ENCODE data around the gene EPHA1.

EPHA1 gene

GRCh38 chr7:143408686-143409561, at the start of gene EPHA1:
TSS of gene EPHA1 (minus strand) at chr7:143408856. CDS start at chr7:143408805, 51 bp downstream.
- no peak for DNase-seq

- peak; percentile 2 for DNase-seq
Measured at GRCh38 chr7:143458263-143458662, 49.6 kb upstream of the EPHA1 start.

- DNase-seq, result no peak
Measured at GRCh38 chr7:143456992-143457793, 48.5 kb upstream of the EPHA1 start.

- no peak for DNase-seq
Measured at GRCh38 chr7:143455942-143456341, 47.3 kb upstream of the EPHA1 start.

DNA sequence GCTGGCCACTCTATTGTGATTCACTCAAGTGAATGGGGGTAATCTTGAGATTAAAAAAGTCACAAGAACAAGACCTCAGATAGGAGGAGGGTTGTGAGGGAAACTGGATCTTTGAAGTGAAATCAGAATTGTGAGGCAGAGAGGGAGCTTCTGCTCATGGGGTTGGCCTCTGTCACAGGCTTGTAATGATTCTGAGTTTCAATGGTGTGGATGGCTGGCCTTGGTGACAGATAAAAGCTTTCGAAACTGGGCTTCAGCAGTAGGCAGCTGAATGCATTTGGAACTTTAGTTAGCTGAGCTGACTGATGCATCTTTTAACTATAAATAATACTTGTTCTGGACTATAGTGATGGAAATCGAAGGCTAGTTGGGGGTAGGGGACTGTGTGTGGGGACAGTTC, 46.8 kb upstream of the EPHA1 start:
- DNase-seq, result no peak

DNA sequence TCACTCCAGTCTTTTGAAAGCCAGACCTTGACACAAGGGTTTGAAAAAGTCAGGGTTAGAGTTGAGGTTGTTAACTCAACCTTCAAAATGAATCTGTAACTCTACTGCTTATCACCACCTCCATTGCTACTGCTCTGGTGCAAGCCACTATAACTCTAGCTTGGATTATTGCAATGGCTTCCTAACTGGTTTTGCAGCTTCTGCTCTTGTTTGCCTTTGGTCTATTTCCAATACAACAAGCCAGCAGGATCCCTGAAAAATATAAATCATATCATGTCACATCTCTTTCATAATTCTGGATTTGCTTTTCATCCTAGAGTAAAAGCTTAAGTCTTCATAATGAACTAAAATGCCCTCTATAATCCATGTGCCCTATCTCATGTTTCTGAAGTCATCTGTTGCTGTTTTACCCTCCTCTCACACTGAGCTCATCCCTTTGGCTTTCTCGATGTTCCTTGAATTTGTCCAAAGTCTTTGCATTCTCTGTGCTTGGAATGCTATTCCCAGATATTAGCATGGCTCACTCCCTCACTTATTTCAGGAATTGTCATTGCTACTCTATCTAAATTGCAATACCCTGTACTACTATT, 45.5 kb upstream of the EPHA1 start:
- DNase-seq, result no peak

GRCh38 chr7:143452495-143452894, 43.8 kb upstream of the EPHA1 start:
- no peak for DNase-seq

GRCh38 chr7:143451746-143452145, 43.1 kb upstream of the EPHA1 start:
- no peak for DNase-seq

DNA sequence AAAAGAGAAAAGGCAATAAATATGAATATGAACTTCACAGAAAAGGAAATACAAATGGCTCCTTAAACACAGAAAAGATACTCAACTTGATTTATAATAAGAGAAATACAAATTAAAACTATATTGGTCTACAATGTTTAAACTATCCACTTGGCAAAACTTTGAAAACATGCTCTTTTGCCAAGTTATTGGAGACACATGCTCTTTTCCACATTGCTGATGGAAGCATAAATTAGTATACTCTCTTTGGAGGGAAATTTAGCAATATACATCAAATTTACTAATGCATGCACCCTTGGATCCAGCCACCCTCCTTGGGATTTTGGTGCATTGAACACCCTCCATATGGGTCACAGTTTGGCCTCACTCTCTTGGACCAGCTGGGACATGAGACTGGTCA, 42.5 kb upstream of the EPHA1 start:
- no peak for DNase-seq

- no peak for DNase-seq
Measured at GRCh38 chr7:143449793-143450192, 41.1 kb upstream of the EPHA1 start.

GRCh38 chr7:143448429-143448828, 39.8 kb upstream of the EPHA1 start:
- no peak for DNase-seq

GRCh38 chr7:143447466-143447865, 38.8 kb upstream of the EPHA1 start:
- no peak for DNase-seq

DNA sequence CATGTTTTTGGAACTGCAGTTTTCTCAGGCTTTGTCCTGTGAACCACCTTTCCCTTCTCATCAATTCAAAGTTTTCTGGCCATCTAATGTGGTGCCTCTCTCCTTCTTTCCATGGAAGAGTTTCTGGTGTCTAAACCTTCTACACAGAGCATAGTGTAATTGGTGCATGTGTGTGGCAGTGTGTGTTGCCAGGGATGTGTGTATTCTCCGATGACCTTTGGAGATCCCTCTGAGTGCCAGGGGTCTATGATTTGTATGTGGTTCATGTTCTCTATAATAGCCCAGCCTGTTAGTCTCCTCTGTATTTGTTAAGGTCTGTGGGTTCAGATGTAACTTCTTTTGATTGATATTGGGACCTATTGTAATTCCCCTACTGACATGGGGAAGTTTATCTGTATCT, 36.1 kb upstream of the EPHA1 start:
- DNase-seq, result no peak

DNA sequence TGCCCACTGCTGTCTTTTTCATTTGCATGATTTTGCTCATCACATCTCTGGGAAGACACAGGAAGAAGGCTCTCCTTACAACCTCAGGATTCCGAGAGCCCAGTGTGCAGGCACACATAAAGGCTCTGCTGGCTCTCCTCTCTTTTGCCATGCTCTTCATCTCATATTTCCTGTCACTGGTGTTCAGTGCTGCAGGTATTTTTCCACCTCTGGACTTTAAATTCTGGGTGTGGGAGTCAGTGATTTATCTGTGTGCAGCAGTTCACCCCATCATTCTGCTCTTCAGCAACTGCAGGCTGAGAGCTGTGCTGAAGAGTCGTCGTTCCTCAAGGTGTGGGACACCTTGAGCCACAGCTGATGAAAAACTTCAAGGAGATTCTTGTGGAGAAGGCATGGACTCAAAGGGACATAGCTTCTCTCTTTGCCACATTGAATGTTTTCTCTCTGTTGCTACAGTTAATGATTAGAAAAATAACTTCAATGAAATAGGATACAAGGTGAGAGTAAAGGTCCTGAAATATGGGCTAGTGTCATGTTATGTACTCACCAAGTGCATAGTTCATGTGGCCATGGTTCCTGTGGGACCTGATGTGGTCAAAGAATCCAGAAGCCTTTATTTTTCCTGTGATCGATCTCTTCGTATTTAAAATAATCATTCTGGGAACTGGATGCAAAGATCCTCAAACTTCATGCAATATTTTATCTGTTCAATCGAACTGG, 35.6 kb upstream of the EPHA1 start:
- no peak for DNase-seq

- no peak for DNase-seq
Measured at GRCh38 chr7:143443153-143443552, 34.5 kb upstream of the EPHA1 start, which contains the start of gene TAS2R60. TSS of gene TAS2R60 (plus strand) at chr7:143443453. CDS start at chr7:143443453, 0 bp downstream.

DNA sequence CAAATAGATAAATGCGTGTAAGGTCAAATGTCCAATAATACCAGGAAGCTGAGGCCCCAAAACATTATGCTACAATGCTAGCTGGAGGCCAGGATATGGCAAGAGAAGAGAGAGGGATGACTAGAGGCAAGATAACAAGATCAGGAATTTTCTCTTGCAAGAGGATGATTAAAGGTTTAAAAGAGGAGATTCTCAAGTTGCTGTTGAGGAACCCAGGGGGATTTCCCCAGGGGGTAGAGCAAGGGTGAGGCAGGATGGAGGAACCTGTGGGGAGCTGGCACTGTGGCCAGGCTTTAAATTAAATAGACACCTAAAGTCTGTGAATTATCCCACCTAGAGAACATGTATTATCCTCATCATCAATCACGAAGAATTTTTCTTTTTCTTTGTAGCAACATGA, 31.2 kb upstream of the EPHA1 start:
- no peak for DNase-seq

DNA sequence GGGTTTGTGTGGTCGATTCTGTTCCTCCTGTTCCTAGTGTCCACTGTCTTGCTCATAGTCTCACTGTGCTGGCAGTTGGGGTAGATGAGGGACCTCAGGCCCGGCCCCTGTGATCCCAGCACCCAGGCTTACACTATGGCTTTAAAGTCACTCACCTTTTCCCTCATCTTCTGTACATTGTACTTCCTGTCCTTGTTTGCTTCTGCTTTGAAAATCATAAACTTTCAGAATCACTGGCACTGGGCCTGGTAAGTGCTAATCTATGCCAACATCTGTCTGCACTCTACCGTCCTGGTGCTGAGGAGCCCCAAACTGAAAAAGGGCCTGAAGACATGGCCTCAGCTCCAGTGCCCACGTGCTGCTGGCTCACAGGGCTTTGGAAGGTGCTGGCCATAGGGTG, 28.9 kb upstream of the EPHA1 start:
- no peak for DNase-seq

DNA sequence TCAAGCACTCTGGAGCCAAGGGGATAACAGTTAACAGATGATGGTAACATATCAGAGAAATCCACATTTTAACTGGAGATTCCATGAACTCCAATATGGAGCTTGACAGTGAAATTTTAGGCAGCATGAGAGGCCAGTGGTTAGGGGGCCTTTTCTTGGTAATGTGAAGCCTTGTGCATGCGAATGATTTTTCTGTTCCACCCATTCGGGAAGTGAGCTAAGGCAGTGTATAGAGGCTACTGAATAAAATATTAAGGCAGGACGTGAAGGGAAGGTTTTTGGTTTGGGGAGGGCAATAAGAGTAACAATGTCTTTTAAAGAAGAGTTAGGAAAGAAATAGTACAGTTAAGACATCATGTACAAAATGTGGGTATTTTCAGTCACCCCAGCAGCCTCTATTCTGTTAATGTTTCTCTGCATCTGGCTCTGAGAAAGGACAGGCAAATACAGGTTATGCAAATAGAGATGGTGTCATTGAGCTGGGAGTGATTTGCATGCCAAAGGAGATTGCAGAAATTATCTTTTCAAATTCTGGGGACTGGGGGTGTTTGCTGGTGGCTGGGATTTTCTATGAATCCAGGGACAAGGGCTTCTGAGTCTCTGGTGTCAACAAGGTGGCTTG, 27.8 kb upstream of the EPHA1 start:
- no peak for DNase-seq

GRCh38 chr7:143435266-143435665, 26.6 kb upstream of the EPHA1 start:
- no peak for DNase-seq

DNA sequence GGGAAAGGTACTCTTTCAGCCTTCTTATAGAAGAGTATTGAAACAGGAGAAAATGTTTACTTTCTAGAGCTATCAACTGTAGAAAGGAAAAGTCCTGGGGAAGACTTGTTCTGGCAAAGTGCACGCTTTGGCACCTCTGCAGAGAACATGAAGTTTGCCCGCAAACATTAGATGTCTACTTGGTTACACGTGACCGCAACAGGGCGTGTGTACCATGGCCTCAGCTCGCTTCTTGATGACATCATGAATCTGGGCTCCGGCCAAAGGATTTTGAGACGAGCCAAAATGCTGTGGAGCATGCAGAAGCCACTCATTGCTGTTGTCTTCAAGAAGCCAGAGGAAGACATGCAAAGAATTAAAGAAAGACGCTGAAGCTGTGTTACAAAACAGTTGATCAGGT, 26.0 kb upstream of the EPHA1 start:
- DNase-seq, result no peak

- DNase-seq, result no peak
Measured at GRCh38 chr7:143433759-143434158, 25.1 kb upstream of the EPHA1 start.

DNA sequence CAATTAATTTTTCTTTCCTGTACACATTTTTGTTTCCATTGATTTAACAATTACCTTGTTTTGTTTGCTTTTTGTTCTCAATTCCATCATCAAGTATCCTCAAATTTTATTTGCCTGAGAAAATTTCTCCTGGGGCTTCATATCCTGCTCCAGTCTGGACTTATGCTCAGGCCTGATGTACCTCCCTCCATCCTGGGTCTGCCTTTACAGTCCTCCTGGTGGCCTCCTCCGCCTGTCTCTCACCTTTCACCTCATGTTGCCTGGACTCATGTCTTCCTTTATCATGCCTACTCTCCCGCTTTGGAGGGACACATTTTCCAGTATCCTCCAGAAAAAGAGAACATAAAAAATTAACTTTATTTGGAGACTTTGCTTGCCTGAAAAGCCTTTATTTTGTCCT, 22.5 kb upstream of the EPHA1 start:
- DNase-seq, result no peak

All from SIG-M5 (cell line).